Spinal cord (tissue), 10 donors: Measurements from ENCODE around the gene PBXIP1. TPM values are rescaled to one million over a fixed set of nuclear protein-coding genes. Genes with fewer than 3 reads are reported as not detected.
"Not testable (repeated sequence)": the region's sequence is repeated elsewhere in the genome, so short reads cannot be mapped to it uniquely, and the experiment has no call there.

Experiments used
- DNase-seq, 6 donors: peaks; one replicate each; pipeline versions ENCODE4 v3.0.0 to v3.0.0-alpha.2; 2013 to 2015; ENCODE audit warnings: low spot score in 6 of 6, low read depth in 4 of 6
- H3K27ac ChIP-seq: one replicate; pipeline ENCODE4 v1.5.1; 2013; ENCODE audit warnings: low read depth, low read length, control low read depth
- H3K27me3 ChIP-seq: one replicate; pipeline ENCODE4 v1.6.1; 2013; ENCODE audit warnings: low read length; ENCODE audit not compliant: control insufficient read depth, insufficient read depth
- H3K36me3 ChIP-seq: one replicate; pipeline ENCODE4 v1.6.1; 2013; ENCODE audit warnings: low read length; ENCODE audit not compliant: control insufficient read depth, insufficient read depth
- H3K4me1 ChIP-seq: one replicate; pipeline ENCODE4 v1.6.1; 2013; ENCODE audit warnings: low read length; ENCODE audit not compliant: control insufficient read depth, insufficient read depth
- H3K4me3 ChIP-seq: one replicate; pipeline ENCODE4 v1.5.1; 2013; ENCODE audit warnings: low read depth, low read length, control low read depth
- H3K9me3 ChIP-seq: one replicate; pipeline ENCODE4 v1.6.1; 2013; ENCODE audit warnings: low read length; ENCODE audit not compliant: control insufficient read depth, insufficient read depth
- WGBS: methylation state at CpG from one replicate; pipeline ENCODE4 v1.1.5; 2013; ENCODE audit warnings: missing lambda C conversion rate; ENCODE audit not compliant: insufficient coverage; 5-methylcytosine and 5-hydroxymethylcytosine counted together
- polyA plus RNA-seq, 2 donors: library from polyadenylated mRNA; unstranded; fragments of 120-200 nt; gene quantifications; one replicate each; pipeline ENCODE4 v1.2.1, GENCODE V29; 2013; ENCODE audit not compliant: insufficient read length in 2 of 2
- total RNA-seq, 2 donors: library from RNA; depleted of rRNA in 1 of 2; stranded (reverse); fragments of 120-200 nt in 1 of 2; fragments of >200 nt in 1 of 2; gene quantifications; one replicate each; pipeline versions ENCODE4 v1.2.3 to v1.2.4, GENCODE V29; 2013 to 2014
- donor health status: healthy.

Gene PBXIP1
- total and polyA plus RNA-seq, 4 donors, result 57.5 to 143 (median 67.3) TPM

GRCh38 chr1:154983776-154984466, 28.0 kb upstream of the PBXIP1 start:
- H3K4me3 ChIP-seq, result peak overlapping the region; percentile 88
- DNase-seq, result no peak
- peaks cover 24% of the 10 kb centered on the region for H3K4me1 ChIP-seq
- H3K9me3 ChIP-seq, result no peaks in the 10 kb centered on the region
- H3K36me3 ChIP-seq, result peaks cover 31% of the 10 kb centered on the region
- H3K27ac ChIP-seq, result peak overlapping the region; percentile 67
- 16% methylated on average over 14 of the region's 17 CpGs for WGBS
- no peaks in the 10 kb centered on the region for H3K27me3 ChIP-seq

- H3K27me3 ChIP-seq, result no peaks in the 10 kb centered on the region
- H3K4me3 ChIP-seq, result peak within 1 kb of the TSS; percentile 88
- H3K36me3 ChIP-seq, result peaks cover 23% of the 10 kb centered on the region
- WGBS, result 0% methylated on average over 26 of the region's 26 CpGs
- peak within 1 kb of the TSS; percentile 67 for H3K27ac ChIP-seq
- peaks cover 20% of the 10 kb centered on the region for H3K4me1 ChIP-seq
- DNase-seq, result peak; percentile 99 to 100 (median 100)
- no peaks in the 10 kb centered on the region for H3K9me3 ChIP-seq
These were observed 27.2 kb upstream of the PBXIP1 start, which contains the start of gene FLAD1 for GRCh38 chr1:154982897-154983648. Gene FLAD1, plus strand, starts transcription at chr1:154983344. Its CDS starts 351 bp downstream, at chr1:154983695.

- 58% methylated on average over 5 of the region's 6 CpGs for WGBS
- H3K27ac ChIP-seq, result peak overlapping the region; percentile 7
- no peaks in the 10 kb centered on the region for H3K9me3 ChIP-seq
- DNase-seq, result no peak
- peak overlapping the region; percentile 88 for H3K4me3 ChIP-seq
- H3K4me1 ChIP-seq, result peaks cover 20% of the 10 kb centered on the region
- peaks cover 16% of the 10 kb centered on the region for H3K36me3 ChIP-seq
- no peaks in the 10 kb centered on the region for H3K27me3 ChIP-seq
These were observed 26.4 kb upstream of the PBXIP1 start for GRCh38 chr1:154982341-154982740.

- WGBS, result no CpG with 5 or more reads among the region's 3 CpGs
- peaks cover 15% of the 10 kb centered on the region for H3K4me1 ChIP-seq
- H3K9me3 ChIP-seq, result no peaks in the 10 kb centered on the region
- H3K4me3 ChIP-seq, result no peak overlapping the region
- H3K36me3 ChIP-seq, result peaks cover 3% of the 10 kb centered on the region
- H3K27me3 ChIP-seq, result no peaks in the 10 kb centered on the region
- no peak overlapping the region for H3K27ac ChIP-seq
- DNase-seq, result no peak
These were observed 22.5 kb upstream of the PBXIP1 start for GRCh38 chr1:154978360-154978759.

DNA sequence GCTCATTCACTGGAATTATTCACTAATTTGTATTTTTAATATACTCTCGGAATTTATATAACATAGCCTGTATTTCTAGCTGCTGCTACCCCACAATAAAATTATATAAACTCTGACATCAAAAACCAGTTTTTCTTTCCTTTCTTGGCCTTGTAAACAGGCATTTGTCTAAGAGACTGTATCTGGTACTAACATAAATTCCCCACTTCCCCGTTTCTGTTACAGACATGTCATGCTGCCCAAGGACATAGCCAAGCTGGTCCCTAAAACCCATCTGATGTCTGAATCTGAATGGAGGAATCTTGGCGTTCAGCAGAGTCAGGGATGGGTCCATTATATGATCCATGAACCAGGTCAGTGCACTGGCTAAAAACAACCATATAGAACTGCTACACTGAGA, 21.9 kb upstream of the PBXIP1 start:
- H3K36me3 ChIP-seq, H3K27me3 ChIP-seq, H3K4me3 ChIP-seq, DNase-seq, H3K27ac ChIP-seq, H3K9me3 ChIP-seq: not testable (repeated sequence)
- WGBS, result no CpG with 5 or more reads among the region's 3 CpGs
- peaks cover 20% of the 10 kb centered on the region for H3K4me1 ChIP-seq

- Histone ChIP-seq H3K4me3 (peak overlapping the region; percentile 76), H3K36me3 (no peaks in the 10 kb centered on the region), H3K27me3 (no peaks in the 10 kb centered on the region), H3K27ac (peak overlapping the region; percentile 98), H3K4me1 (peaks cover 31% of the 10 kb centered on the region), H3K9me3 (no peaks in the 10 kb centered on the region)
- WGBS, result 0% methylated on average over 6 of the region's 24 CpGs
- peak in 2 of 6 donors; percentile 14 to 57 for DNase-seq
These were observed 19.6 kb upstream of the PBXIP1 start for GRCh38 chr1:154975409-154976059.

GRCh38 chr1:154974808-154975408, 19.0 kb upstream of the PBXIP1 start:
- Histone ChIP-seq H3K4me1 (peaks cover 37% of the 10 kb centered on the region), H3K4me3 (peak overlapping the region; percentile 76), H3K9me3 (no peaks in the 10 kb centered on the region), H3K27ac (peak overlapping the region; percentile 98), H3K27me3 (no peaks in the 10 kb centered on the region), H3K36me3 (no peaks in the 10 kb centered on the region)
- under 1% methylated on average over 29 of the region's 30 CpGs for WGBS
- DNase-seq, result peak; percentile 92 to 99 (median 98)

- Histone ChIP-seq H3K27ac (peak within 1 kb of the TSS; percentile 98), H3K4me3 (peak within 1 kb of the TSS; percentile 76), H3K4me1 (peaks cover 43% of the 10 kb centered on the region), H3K9me3 (no peaks in the 10 kb centered on the region), H3K36me3 (no peaks in the 10 kb centered on the region), H3K27me3 (no peaks in the 10 kb centered on the region)
- peak; percentile 99 to 100 (median 99) for DNase-seq
- WGBS, result 0% methylated on average over 46 of the region's 47 CpGs
These were observed 18.4 kb upstream of the PBXIP1 start, which contains the start of gene CKS1B for GRCh38 chr1:154974102-154974807. Gene CKS1B, plus strand, starts transcription at chr1:154974681. Its CDS starts 65 bp downstream, at chr1:154974746.
